ENCODE data around the gene MRPS5. TPM values are rescaled to one million over a fixed set of nuclear protein-coding genes. Genes with fewer than 3 reads are reported as not detected.
A peak's percentile ranks its signal among the peaks of the same experiment; 100 is the strongest.

Gene MRPS5
- total and polyA plus RNA-seq, 2 donors from 2014 or later, result 53.1 to 118 TPM

GRCh38 chr2:95056044-95056443 is 65.6 kb downstream of the MRPS5 start:
- intact Hi-C loops (cut with DNase I), result no loop called here
- DNase-seq (peak in 1 of 5 donors; percentile 56), FAIRE-seq (no peak)
- no peak overlapping the region for H3K4me3 ChIP-seq (ENCODE audit: low read length in 3 of 3)
- peak overlapping the region in 1 of 3 donors; percentile 12 for H3K9ac ChIP-seq (ENCODE audit: low read length in 3 of 3)
- no peaks in the 10 kb centered on the region for H3K27me3 ChIP-seq (ENCODE audit: control insufficient read depth, insufficient read depth, low read length)
- peaks cover 0 to 58% (median 30%) of the 10 kb centered on the region in 3 donors for H3K4me1 ChIP-seq (ENCODE audit: control insufficient read depth in 2 of 3, insufficient read depth in 2 of 3, low read depth in 1 of 3, low read length in 3 of 3)
- peak overlapping the region; percentile 67 to 89 for H3K27ac ChIP-seq (ENCODE audit: low read depth in 2 of 2, low read length in 2 of 2)
- no peaks in the 10 kb centered on the region for H3K9me3 ChIP-seq (ENCODE audit: control insufficient read depth in 2 of 3, insufficient read depth in 1 of 3, low read length in 3 of 3)
- peaks cover 0 to 5% (median 0%) of the 10 kb centered on the region in 3 donors for H3K36me3 ChIP-seq (ENCODE audit: control insufficient read depth in 2 of 3, insufficient read depth in 3 of 3, low read length in 3 of 3)
- TF ChIP-seq CTCF (IDR thresholded peaks at IDR 0.05; ENCODE audit: borderline replicate concordance, extremely low read depth, insufficient read depth), result no peak

- Histone ChIP-seq H3K9ac (ENCODE audit: low read length in 3 of 3) (peak overlapping the region in 1 of 3 donors; percentile 8), H3K9me3 (ENCODE audit: control insufficient read depth in 2 of 3, insufficient read depth in 1 of 3, low read length in 3 of 3) (no peaks in the 10 kb centered on the region), H3K27ac (ENCODE audit: low read depth in 2 of 2, low read length in 2 of 2) (peak overlapping the region in 1 of 2 donors; percentile 89), H3K27me3 (ENCODE audit: control insufficient read depth, insufficient read depth, low read length) (no peaks in the 10 kb centered on the region), H3K4me1 (ENCODE audit: control insufficient read depth in 2 of 3, insufficient read depth in 2 of 3, low read depth in 1 of 3, low read length in 3 of 3) (peaks cover 0 to 60% (median 34%) of the 10 kb centered on the region in 3 donors), H3K4me3 (ENCODE audit: low read length in 3 of 3) (no peak overlapping the region), H3K36me3 (ENCODE audit: control insufficient read depth in 2 of 3, insufficient read depth in 3 of 3, low read length in 3 of 3) (peaks cover 0 to 9% (median 0%) of the 10 kb centered on the region in 3 donors)
- DNase-seq, result no peak
- intact Hi-C loops (cut with DNase I), result no loop called here
- no peak for FAIRE-seq
- no peak for TF ChIP-seq CTCF (IDR thresholded peaks at IDR 0.05; ENCODE audit: borderline replicate concordance, extremely low read depth, insufficient read depth)
Measured at GRCh38 chr2:95055262-95055661, 66.3 kb downstream of the MRPS5 start.

- FAIRE-seq, result no peak
- Histone ChIP-seq H3K9ac (ENCODE audit: low read length in 3 of 3) (no peak overlapping the region), H3K4me3 (ENCODE audit: low read length in 3 of 3) (no peak overlapping the region), H3K36me3 (ENCODE audit: control insufficient read depth in 2 of 3, insufficient read depth in 3 of 3, low read length in 3 of 3) (peaks cover 0 to 9% (median 0%) of the 10 kb centered on the region in 3 donors), H3K27me3 (ENCODE audit: control insufficient read depth, insufficient read depth, low read length) (no peaks in the 10 kb centered on the region), H3K4me1 (ENCODE audit: control insufficient read depth in 2 of 3, insufficient read depth in 2 of 3, low read depth in 1 of 3, low read length in 3 of 3) (peaks cover 0 to 48% (median 28%) of the 10 kb centered on the region in 3 donors), H3K9me3 (ENCODE audit: control insufficient read depth in 2 of 3, insufficient read depth in 1 of 3, low read length in 3 of 3) (no peaks in the 10 kb centered on the region), H3K27ac (ENCODE audit: low read depth in 2 of 2, low read length in 2 of 2) (peak overlapping the region in 1 of 2 donors; percentile 34)
- DNase-seq, result no peak
- intact Hi-C loops (cut with DNase I), result no loop called here
- no peak for TF ChIP-seq CTCF (IDR thresholded peaks at IDR 0.05; ENCODE audit: borderline replicate concordance, extremely low read depth, insufficient read depth)
Measured at GRCh38 chr2:95054016-95054415, 67.6 kb downstream of the MRPS5 start.

- Histone ChIP-seq H3K27ac (ENCODE audit: low read depth in 2 of 2, low read length in 2 of 2) (peak overlapping the region; percentile 34 to 63), H3K27me3 (ENCODE audit: control insufficient read depth, insufficient read depth, low read length) (no peaks in the 10 kb centered on the region), H3K9ac (ENCODE audit: low read length in 3 of 3) (no peak overlapping the region), H3K9me3 (ENCODE audit: control insufficient read depth in 2 of 3, insufficient read depth in 1 of 3, low read length in 3 of 3) (no peaks in the 10 kb centered on the region), H3K4me3 (ENCODE audit: low read length in 3 of 3) (no peak overlapping the region), H3K4me1 (ENCODE audit: control insufficient read depth in 2 of 3, insufficient read depth in 2 of 3, low read depth in 1 of 3, low read length in 3 of 3) (peaks cover 0 to 43% (median 26%) of the 10 kb centered on the region in 3 donors), H3K36me3 (ENCODE audit: control insufficient read depth in 2 of 3, insufficient read depth in 3 of 3, low read length in 3 of 3) (peaks cover 0 to 9% (median 0%) of the 10 kb centered on the region in 3 donors)
- no peak for TF ChIP-seq CTCF (IDR thresholded peaks at IDR 0.05; ENCODE audit: borderline replicate concordance, extremely low read depth, insufficient read depth)
- no peak for DNase-seq
- no peak for FAIRE-seq
- intact Hi-C loops (cut with DNase I), result no loop called here
Measured at GRCh38 chr2:95053543-95053942, 68.1 kb downstream of the MRPS5 start.

Data from kidney (tissue), 14 donors.